Transverse colon (tissue), 3 donors: Measurements from ENCODE around the gene MMP24OS.

Experiments
- POLR2A ChIP-seq: fragments of 450-650 bp; IDR thresholded peaks from one replicate; pipeline ENCODE4 v1.6.1; 2016; ENCODE audit warnings: antibody characterized with exemption, mild to moderate bottlenecking, moderate library complexity
- TF ChIP-seq, protein P1 (sequence below), 5 experiments: fragments of 200-600 bp in 3 of 5; fragments of 450-650 bp in 2 of 5; sonication (generic) in 3 of 5; IDR thresholded peaks; 1 replicate in 2 of 5; 2 replicates in 3 of 5; pipeline ENCODE4 v1.5.1; 2016 to 2017; ENCODE audit warnings: antibody characterized with exemption in 5 of 5, inconsistent platforms in 3 of 5, mild to moderate bottlenecking in 2 of 5, moderate library complexity in 1 of 5

DNA sequence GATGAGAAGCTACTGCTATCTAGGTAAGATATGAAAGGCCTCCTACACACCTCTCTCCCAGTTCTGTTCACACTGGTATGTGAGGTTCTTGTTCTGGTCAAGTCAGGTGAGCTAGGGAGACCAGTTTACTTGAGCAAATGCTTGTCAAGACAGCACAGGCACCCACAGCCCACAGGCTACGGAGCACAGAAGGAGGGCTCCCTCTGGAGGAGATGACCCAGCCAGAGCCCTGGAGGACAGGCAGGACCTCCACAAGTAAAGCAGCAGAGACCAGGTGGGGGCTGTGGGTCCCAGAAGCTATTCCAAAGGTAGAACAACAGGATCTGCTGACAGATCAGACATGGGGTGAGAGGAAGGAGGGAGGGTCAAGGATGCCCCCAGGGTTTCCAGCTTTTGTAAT lies 13.2 kb downstream of the MMP24OS start:
- TF ChIP-seq POLR2A: no peak
- TF ChIP-seq, protein P1, sequence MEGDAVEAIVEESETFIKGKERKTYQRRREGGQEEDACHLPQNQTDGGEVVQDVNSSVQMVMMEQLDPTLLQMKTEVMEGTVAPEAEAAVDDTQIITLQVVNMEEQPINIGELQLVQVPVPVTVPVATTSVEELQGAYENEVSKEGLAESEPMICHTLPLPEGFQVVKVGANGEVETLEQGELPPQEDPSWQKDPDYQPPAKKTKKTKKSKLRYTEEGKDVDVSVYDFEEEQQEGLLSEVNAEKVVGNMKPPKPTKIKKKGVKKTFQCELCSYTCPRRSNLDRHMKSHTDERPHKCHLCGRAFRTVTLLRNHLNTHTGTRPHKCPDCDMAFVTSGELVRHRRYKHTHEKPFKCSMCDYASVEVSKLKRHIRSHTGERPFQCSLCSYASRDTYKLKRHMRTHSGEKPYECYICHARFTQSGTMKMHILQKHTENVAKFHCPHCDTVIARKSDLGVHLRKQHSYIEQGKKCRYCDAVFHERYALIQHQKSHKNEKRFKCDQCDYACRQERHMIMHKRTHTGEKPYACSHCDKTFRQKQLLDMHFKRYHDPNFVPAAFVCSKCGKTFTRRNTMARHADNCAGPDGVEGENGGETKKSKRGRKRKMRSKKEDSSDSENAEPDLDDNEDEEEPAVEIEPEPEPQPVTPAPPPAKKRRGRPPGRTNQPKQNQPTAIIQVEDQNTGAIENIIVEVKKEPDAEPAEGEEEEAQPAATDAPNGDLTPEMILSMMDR (IDR thresholded peaks at IDR 0.05): no peak
